CD14-positive monocyte (primary cell): Measurements from ENCODE around the gene SMAD6. TPM values are rescaled to one million over a fixed set of nuclear protein-coding genes. Genes with fewer than 3 reads are reported as not detected.

Experiments
- DNase-seq, 3 donors: peaks; one replicate each; pipeline ENCODE4 v3.0.0-alpha.2; 2011 to 2022
- H2AFZ ChIP-seq: 2 replicates; pipeline ENCODE4 v1.6.0; 2012; ENCODE audit warnings: mild to moderate bottlenecking, low read depth, low read length, inconsistent platforms; ENCODE audit not compliant: insufficient read depth, poor library complexity, severe bottlenecking
- H3K27ac ChIP-seq, 2 donors: 1 replicate in 1 of 2; 2 replicates in 1 of 2; pipeline ENCODE4 v1.5.1; 2012 to 2013; ENCODE audit warnings: low read length in 2 of 2, control low read depth in 1 of 2, inconsistent platforms in 1 of 2, low read depth in 1 of 2, mild to moderate bottlenecking in 1 of 2
- H3K27me3 ChIP-seq, 2 donors: one replicate each; pipeline versions ENCODE4 v1.6.0 to v1.6.1; 2011 to 2013; ENCODE audit warnings: low read length in 2 of 2; ENCODE audit not compliant: control insufficient read depth in 2 of 2, insufficient read depth in 2 of 2
- H3K36me3 ChIP-seq, 2 donors: replicated peaks in 1 of 2; 1 replicate in 1 of 2; 2 replicates in 1 of 2; pipeline versions ENCODE4 v1.5.1 to v1.6.1; 2012 to 2013; ENCODE audit warnings: low read length in 2 of 2, control low read depth in 1 of 2, inconsistent platforms in 1 of 2, mild to moderate bottlenecking in 1 of 2; ENCODE audit not compliant: insufficient read depth in 2 of 2, control insufficient read depth in 1 of 2
- H3K4me1 ChIP-seq, 2 donors: 1 replicate in 1 of 2; 2 replicates in 1 of 2; pipeline versions ENCODE4 v1.5.1 to v1.6.1; 2012 to 2013; ENCODE audit warnings: low read length in 2 of 2, control low read depth in 1 of 2, inconsistent platforms in 1 of 2, mild to moderate bottlenecking in 1 of 2, moderate library complexity in 1 of 2; ENCODE audit not compliant: insufficient read depth in 2 of 2, control insufficient read depth in 1 of 2
- H3K4me2 ChIP-seq: replicated peaks from 2 replicates; pipeline ENCODE3; 2012; ENCODE audit warnings: low read length, moderate library complexity, mild to moderate bottlenecking; ENCODE audit not compliant: poor library complexity, severe bottlenecking; ENCODE audit errors: extremely low read depth
- H3K4me3 ChIP-seq, 3 experiments: fragments of 200-600 bp in 1 of 3; sonication (generic) in 1 of 3; replicated peaks in 1 of 3; 1 replicate in 2 of 3; 2 replicates in 1 of 3; pipeline ENCODE4 v1.5.1; 2011 to 2013; ENCODE audit warnings: low read length in 3 of 3, mild to moderate bottlenecking in 3 of 3, control low read depth in 2 of 3, low read depth in 2 of 3, inconsistent platforms in 1 of 3, moderate library complexity in 1 of 3
- H3K79me2 ChIP-seq: 2 replicates; pipeline ENCODE4 v1.6.0; 2012; ENCODE audit warnings: mild to moderate bottlenecking, control low read depth, inconsistent platforms, low read length, moderate library complexity; ENCODE audit not compliant: insufficient read depth
- H3K9ac ChIP-seq: 2 replicates; pipeline ENCODE4 v1.6.0; 2017; ENCODE audit warnings: low read length, mild to moderate bottlenecking; ENCODE audit not compliant: insufficient read depth, poor library complexity, severe bottlenecking
- H3K9me3 ChIP-seq, 2 donors: replicated peaks in 1 of 2; 1 replicate in 1 of 2; 2 replicates in 1 of 2; pipeline versions ENCODE4 v1.5.1 to v1.6.1; 2012 to 2013; ENCODE audit warnings: low read length in 2 of 2, control low read depth in 1 of 2; ENCODE audit not compliant: control insufficient read depth in 1 of 2, insufficient read depth in 1 of 2
- H4K20me1 ChIP-seq: 2 replicates; pipeline ENCODE4 v1.6.0; 2012; ENCODE audit warnings: mild to moderate bottlenecking, low read length, control low read depth, moderate library complexity; ENCODE audit not compliant: insufficient read depth
- H3K27ac Mint-ChIP-seq, 7 donors: one replicate each; pipeline ENCODE4 v1.8.0; 2020; ENCODE audit warnings: mild to moderate bottlenecking in 7 of 7, mixed read lengths in 7 of 7, moderate library complexity in 6 of 7, inconsistent platforms in 2 of 7
- H3K27me3 Mint-ChIP-seq, 3 donors: one replicate each; pipeline ENCODE4 v1.8.0; 2021 to 2022; ENCODE audit warnings: low read depth in 3 of 3, mild to moderate bottlenecking in 3 of 3, mixed read lengths in 3 of 3, moderate library complexity in 3 of 3, inconsistent platforms in 1 of 3
- H3K36me3 Mint-ChIP-seq, 2 donors: one replicate each; pipeline ENCODE4 v1.8.0; 2020; ENCODE audit warnings: mixed read lengths in 2 of 2, inconsistent platforms in 1 of 2, mild to moderate bottlenecking in 1 of 2
- H3K4me1 Mint-ChIP-seq: one replicate; pipeline ENCODE4 v1.8.0; 2020; ENCODE audit warnings: mild to moderate bottlenecking, mixed read lengths
- H3K4me3 Mint-ChIP-seq, 2 donors: one replicate each; pipeline ENCODE4 v1.8.0; 2020; ENCODE audit warnings: mild to moderate bottlenecking in 2 of 2, mixed read lengths in 2 of 2, moderate library complexity in 1 of 2
- H3K9me3 Mint-ChIP-seq, 7 donors: one replicate each; pipeline ENCODE4 v1.8.0; 2020 to 2022; ENCODE audit warnings: mixed read lengths in 7 of 7, mild to moderate bottlenecking in 6 of 7, moderate library complexity in 6 of 7, inconsistent platforms in 2 of 7
- WGBS: methylation state at CpG from one replicate; pipeline ENCODE4 v1.1.5; 2013; ENCODE audit warnings: missing lambda C conversion rate; ENCODE audit not compliant: insufficient coverage; 5-methylcytosine and 5-hydroxymethylcytosine counted together
- intact Hi-C, 2 donors: fragments of 100-400 bp; cut with micrococcal nuclease; formaldehyde crosslinking; loops; one replicate each; pipeline versions ENCODE4 v1.15.0 to v1.15.1; 2023
- polyA plus RNA-seq, 3 donors: library from polyadenylated mRNA; depleted of rRNA in 1 of 3; unstranded in 2 of 3; stranded (reverse) in 1 of 3; fragments of 300-500 nt in 2 of 3; fragments of >200 nt in 1 of 3; fragmentation: Illumina TruSeq in 2 of 3; gene quantifications; 1 replicate in 2 of 3; 2 replicates in 1 of 3; pipeline ENCODE4 v1.2.3, GENCODE V29; 2012 to 2021
- TF ChIP-seq, protein P1 (sequence below): fragments of 200-600 bp; IDR thresholded peaks from one replicate; pipeline ENCODE4 v1.8.0; 2022; ENCODE audit warnings: antibody characterized with exemption, mild to moderate bottlenecking

Gene SMAD6
- polyA plus RNA-seq, 3 donors: 0.31 TPM; not detected in 2

DNA sequence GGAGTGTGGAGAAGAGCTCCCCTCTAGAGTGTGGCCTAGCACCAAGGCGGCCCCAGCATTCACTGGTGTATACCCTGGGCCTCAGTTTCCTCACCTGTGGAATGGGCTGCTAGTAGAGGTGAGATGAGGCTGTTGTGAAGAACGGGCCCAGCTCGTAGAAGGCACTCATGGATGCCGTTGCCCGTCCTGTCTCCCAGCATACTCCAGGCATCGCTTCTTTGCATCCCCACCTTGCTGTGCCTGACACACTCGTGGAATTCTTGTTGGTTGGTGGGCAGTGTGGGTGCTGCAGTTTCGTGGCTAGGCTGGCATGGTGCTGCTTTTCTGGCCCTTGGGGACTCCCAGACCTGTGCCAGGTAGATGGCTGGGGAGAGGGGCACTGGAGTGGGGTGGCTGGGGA, 76.7 kb downstream of the SMAD6 start:
- Mint-ChIP-seq H3K27ac (no peak overlapping the region), H3K27me3 (peaks cover 0 to 4% (median 2%) of the 10 kb centered on the region in 3 donors), H3K4me3 (no peak overlapping the region), H3K9me3 (no peaks in the 10 kb centered on the region), H3K4me1 (no peaks in the 10 kb centered on the region), H3K36me3 (peaks cover 0 to 2% of the 10 kb centered on the region in 2 donors)
- H3K27me3 ChIP-seq: no peaks in the 10 kb centered on the region
- no peak overlapping the region for H2AFZ ChIP-seq
- H3K9me3 ChIP-seq: no peaks in the 10 kb centered on the region
- H4K20me1 ChIP-seq: no peaks in the 10 kb centered on the region
- no peak overlapping the region for H3K27ac ChIP-seq
- WGBS: 89% methylated on average over 3 of the region's 8 CpGs
- H3K79me2 ChIP-seq: no peaks in the 10 kb centered on the region
- TF ChIP-seq, protein P1, sequence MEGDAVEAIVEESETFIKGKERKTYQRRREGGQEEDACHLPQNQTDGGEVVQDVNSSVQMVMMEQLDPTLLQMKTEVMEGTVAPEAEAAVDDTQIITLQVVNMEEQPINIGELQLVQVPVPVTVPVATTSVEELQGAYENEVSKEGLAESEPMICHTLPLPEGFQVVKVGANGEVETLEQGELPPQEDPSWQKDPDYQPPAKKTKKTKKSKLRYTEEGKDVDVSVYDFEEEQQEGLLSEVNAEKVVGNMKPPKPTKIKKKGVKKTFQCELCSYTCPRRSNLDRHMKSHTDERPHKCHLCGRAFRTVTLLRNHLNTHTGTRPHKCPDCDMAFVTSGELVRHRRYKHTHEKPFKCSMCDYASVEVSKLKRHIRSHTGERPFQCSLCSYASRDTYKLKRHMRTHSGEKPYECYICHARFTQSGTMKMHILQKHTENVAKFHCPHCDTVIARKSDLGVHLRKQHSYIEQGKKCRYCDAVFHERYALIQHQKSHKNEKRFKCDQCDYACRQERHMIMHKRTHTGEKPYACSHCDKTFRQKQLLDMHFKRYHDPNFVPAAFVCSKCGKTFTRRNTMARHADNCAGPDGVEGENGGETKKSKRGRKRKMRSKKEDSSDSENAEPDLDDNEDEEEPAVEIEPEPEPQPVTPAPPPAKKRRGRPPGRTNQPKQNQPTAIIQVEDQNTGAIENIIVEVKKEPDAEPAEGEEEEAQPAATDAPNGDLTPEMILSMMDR: no peak
- no peak overlapping the region for H3K4me2 ChIP-seq
- no peak for DNase-seq
- H3K4me3 ChIP-seq: no peak overlapping the region
- H3K4me1 ChIP-seq: no peaks in the 10 kb centered on the region
- no peaks in the 10 kb centered on the region for H3K36me3 ChIP-seq
- intact Hi-C loops: no loop called here
- no peak overlapping the region for H3K9ac ChIP-seq

DNA sequence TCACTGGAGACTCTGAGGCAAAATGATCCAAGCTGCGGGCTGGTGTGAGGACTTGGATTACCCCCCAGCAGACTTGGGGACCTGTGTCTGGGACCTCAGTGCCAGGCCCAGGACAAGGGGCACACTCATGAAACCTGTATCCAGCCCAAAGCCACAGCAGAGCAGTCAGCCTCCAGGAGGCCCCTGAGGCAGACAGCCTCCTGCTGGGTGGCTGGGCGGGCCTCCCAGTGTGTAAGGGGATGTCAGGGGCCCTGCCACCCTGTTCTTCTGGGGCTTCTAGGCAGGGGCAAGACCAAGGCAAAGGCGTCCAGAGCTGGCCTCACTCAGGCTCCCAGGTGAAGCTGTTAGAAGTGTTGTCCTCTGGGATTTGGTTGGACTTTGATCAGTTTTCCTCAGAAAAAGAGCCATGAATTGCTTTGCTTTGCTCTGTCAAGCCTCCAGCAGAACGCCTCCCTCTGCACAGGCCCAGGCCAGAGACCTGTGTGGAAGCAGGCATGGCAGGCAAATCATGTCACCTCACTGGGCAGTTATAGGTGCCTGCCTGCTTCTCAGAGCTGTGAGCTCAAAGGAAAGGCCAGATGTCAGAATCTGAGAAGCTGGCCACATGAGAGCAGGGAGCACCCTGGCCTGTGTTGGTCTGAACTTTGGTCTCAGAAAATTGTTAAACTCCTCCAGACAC, 77.4 kb downstream of the SMAD6 start:
- peaks cover 0 to 2% of the 10 kb centered on the region in 2 donors for H3K36me3 Mint-ChIP-seq
- no peak overlapping the region for H3K4me3 Mint-ChIP-seq
- TF ChIP-seq, protein P1: no peak
- no peak overlapping the region for H3K4me2 ChIP-seq
- H3K9me3 ChIP-seq: no peaks in the 10 kb centered on the region
- H2AFZ ChIP-seq: no peak overlapping the region
- no peak overlapping the region for H3K27ac Mint-ChIP-seq
- no peaks in the 10 kb centered on the region for H3K79me2 ChIP-seq
- H3K9me3 Mint-ChIP-seq: no peaks in the 10 kb centered on the region
- WGBS: 96% methylated on average over 4 of the region's 4 CpGs
- H3K4me1 ChIP-seq: no peaks in the 10 kb centered on the region
- H4K20me1 ChIP-seq: no peaks in the 10 kb centered on the region
- no peak overlapping the region for H3K4me3 ChIP-seq
- no peak overlapping the region for H3K27ac ChIP-seq
- intact Hi-C loops: no loop called here
- H3K36me3 ChIP-seq: no peaks in the 10 kb centered on the region
- H3K27me3 ChIP-seq: no peaks in the 10 kb centered on the region
- DNase-seq: no peak
- no peaks in the 10 kb centered on the region for H3K4me1 Mint-ChIP-seq
- H3K9ac ChIP-seq: no peak overlapping the region
- H3K27me3 Mint-ChIP-seq: peaks cover 0 to 4% (median 3%) of the 10 kb centered on the region in 3 donors
